ENCODE results near the gene KAZN. TPM values are rescaled to one million over a fixed set of nuclear protein-coding genes. Genes with fewer than 3 reads are reported as not detected.

KAZN gene
- total and polyA plus RNA-seq, 9 donors = 10.1 to 56.4 (median 27.9) TPM

DNA sequence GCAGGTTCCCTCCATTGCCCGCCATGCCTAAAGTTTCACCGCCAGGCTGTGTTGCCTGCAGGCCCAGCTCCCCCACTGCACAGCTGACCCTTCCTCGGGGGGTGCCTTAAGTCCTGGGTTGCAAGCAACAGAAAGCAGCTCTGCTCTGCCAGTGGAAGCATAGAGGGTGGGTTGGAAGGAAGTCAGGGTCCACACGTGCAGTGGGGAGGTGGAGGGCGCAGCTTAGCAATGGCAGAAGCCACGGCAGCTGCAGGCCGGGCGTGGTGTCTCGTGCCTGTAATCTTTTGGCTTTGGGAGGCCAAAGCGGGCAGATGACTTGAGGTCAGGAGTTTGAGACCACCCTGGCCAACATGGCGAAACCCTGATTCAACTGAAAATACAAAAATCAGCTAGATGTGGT, 448.8 kb downstream of the KAZN start:
- no peaks in the 10 kb centered on the region for H3K36me3 ChIP-seq
- whole genome bisulfite sequencing, 3 donors = 90 to 91% (median 90%) methylated on average over 11 of the region's 11 CpGs
- H3K27me3 ChIP-seq = no peaks in the 10 kb centered on the region
- H3K9me3 ChIP-seq = no peaks in the 10 kb centered on the region
- TF ChIP-seq POLR2A (IDR thresholded peaks at IDR 0.05) (no peak), EP300 (IDR thresholded peaks at IDR 0.05) (no peak)
- TF ChIP-seq, protein P1, sequence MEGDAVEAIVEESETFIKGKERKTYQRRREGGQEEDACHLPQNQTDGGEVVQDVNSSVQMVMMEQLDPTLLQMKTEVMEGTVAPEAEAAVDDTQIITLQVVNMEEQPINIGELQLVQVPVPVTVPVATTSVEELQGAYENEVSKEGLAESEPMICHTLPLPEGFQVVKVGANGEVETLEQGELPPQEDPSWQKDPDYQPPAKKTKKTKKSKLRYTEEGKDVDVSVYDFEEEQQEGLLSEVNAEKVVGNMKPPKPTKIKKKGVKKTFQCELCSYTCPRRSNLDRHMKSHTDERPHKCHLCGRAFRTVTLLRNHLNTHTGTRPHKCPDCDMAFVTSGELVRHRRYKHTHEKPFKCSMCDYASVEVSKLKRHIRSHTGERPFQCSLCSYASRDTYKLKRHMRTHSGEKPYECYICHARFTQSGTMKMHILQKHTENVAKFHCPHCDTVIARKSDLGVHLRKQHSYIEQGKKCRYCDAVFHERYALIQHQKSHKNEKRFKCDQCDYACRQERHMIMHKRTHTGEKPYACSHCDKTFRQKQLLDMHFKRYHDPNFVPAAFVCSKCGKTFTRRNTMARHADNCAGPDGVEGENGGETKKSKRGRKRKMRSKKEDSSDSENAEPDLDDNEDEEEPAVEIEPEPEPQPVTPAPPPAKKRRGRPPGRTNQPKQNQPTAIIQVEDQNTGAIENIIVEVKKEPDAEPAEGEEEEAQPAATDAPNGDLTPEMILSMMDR (IDR thresholded peaks at IDR 0.05) = no peak
- H3K4me1 ChIP-seq (ENCODE audit: insufficient read depth) = peaks cover 3% of the 10 kb centered on the region
- no peak overlapping the region for H3K4me3 ChIP-seq
- H3K27ac ChIP-seq = no peak overlapping the region
- DNase-seq = no peak
- intact Hi-C loops (cut with DNase I) = loop anchor here in 3 of 4 donors (5.0 to 10.0 kb wide), 4 partner anchors 50 to 1080 kb away; no protein-coding TSS in a partner anchor

DNA sequence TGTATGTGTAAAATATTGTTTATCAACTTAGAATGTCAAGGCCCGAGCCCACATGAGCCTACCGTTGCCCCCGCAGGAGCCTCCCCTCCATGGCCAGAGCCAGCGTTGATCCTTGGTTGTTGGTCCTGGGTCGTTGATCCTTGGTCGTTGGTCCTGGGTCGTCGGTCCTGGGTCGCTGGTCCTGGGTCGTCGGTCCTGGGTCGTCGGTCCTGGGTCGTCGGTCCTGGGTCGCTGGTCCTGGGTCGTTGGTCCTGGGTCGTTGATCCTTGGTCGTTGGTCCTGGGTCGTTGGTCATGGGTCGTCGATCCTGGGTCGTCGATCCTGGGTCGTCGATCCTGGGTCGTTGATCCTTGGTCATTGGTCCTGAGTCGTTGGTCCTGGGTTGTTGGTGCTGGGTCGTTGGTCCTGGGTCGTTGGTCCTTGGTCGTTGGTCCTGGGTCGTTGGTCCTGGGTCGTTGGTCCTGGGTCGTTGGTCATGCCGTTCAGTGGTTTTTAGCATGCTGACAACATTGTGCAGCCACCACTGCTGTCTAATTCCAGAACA, 450.0 kb downstream of the KAZN start:
- intact Hi-C loops (cut with DNase I) = loop anchor here in 3 of 4 donors (5.0 to 10.0 kb wide), 4 partner anchors 49 to 1081 kb away; no protein-coding TSS in a partner anchor
- no peak overlapping the region for H3K4me3 ChIP-seq
- H3K4me1 ChIP-seq (ENCODE audit: insufficient read depth) = peaks cover 3% of the 10 kb centered on the region
- no peaks in the 10 kb centered on the region for H3K9me3 ChIP-seq
- no peaks in the 10 kb centered on the region for H3K27me3 ChIP-seq
- H3K27ac ChIP-seq = no peak overlapping the region
- H3K36me3 ChIP-seq = no peaks in the 10 kb centered on the region
- DNase-seq = no peak
- no peak for TF ChIP-seq POLR2A (IDR thresholded peaks at IDR 0.05)
- 81 to 85% (median 84%) methylated on average over 35 of the region's 35 CpGs for WGBS, 3 donors

DNA sequence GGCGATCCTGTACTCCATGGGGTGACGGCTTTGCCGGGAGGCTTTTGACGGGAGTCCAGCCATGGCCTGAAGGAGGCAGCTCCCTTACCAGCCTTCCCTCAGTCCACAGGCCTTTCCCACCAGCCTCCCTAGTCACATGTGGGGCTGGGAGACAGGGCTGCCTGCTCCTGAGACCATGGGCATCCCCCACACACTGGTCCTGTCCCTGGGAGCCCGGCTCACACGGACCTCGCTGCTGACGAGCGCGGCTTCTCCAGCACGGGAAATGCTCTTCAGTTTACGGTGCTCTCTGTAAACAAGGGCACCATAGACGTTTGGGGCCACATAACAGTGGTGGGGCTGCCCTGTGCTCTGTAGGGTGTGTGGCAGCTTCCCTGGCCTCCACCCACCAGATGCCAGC, 450.6 kb downstream of the KAZN start:
- 88 to 91% (median 88%) methylated on average over 13 of the region's 13 CpGs for WGBS, 3 donors
- Histone ChIP-seq H3K27ac (no peak overlapping the region), H3K9me3 (no peaks in the 10 kb centered on the region), H3K4me1 (ENCODE audit: insufficient read depth) (no peaks in the 10 kb centered on the region), H3K36me3 (no peaks in the 10 kb centered on the region), H3K27me3 (no peaks in the 10 kb centered on the region), H3K4me3 (no peak overlapping the region)
- intact Hi-C loops (cut with DNase I) = loop anchor here in 3 of 4 donors (5.0 to 10.0 kb wide), 4 partner anchors 48 to 1082 kb away; no protein-coding TSS in a partner anchor
- no peak for DNase-seq
- TF ChIP-seq, protein P1 (IDR thresholded peaks at IDR 0.05) = no peak
- no peak for TF ChIP-seq EP300 (IDR thresholded peaks at IDR 0.05)
- no peak for TF ChIP-seq POLR2A (IDR thresholded peaks at IDR 0.05)

DNA sequence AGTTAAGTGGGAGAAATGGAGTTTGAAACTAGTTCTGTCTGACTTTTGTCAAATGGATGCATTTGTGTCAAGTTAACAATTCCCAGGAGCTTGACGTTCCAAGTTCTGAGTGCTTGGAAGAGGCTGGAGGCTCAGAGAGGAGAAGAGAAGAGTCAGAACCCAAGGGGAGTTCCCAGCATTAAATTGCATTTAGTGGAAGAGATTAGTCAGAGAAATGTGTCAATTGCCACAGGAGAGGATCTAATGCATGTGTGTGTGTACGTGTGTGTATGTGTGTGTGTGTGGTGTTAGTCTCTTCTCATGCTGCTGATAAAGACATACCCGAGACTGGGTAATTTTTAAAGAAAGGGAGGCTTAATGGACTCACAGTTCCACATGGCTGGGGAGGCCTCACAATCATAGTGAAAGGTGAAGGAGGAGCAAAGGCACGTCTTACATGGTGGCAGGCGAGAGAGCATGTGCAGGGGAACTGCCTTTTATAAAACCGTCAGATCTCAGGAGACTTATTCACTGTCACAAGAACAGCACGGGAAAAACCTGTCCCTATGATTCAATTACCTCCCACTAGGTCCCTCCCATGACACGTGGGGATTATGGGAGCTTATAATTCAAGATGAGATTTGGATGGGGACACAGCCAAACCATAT, 453.5 kb downstream of the KAZN start:
- no peaks in the 10 kb centered on the region for H3K27me3 ChIP-seq
- 84 to 87% (median 86%) methylated on average over 8 of the region's 8 CpGs for whole genome bisulfite sequencing, 3 donors
- DNase-seq = no peak
- TF ChIP-seq EP300 (IDR thresholded peaks at IDR 0.05) (no peak), POLR2A (IDR thresholded peaks at IDR 0.05) (no peak)
- TF ChIP-seq, protein P1 (IDR thresholded peaks at IDR 0.05) = no peak
- intact Hi-C loops (cut with DNase I) = no loop called here
- H3K36me3 ChIP-seq = no peaks in the 10 kb centered on the region
- no peak overlapping the region for H3K27ac ChIP-seq
- H3K9me3 ChIP-seq = no peaks in the 10 kb centered on the region
- H3K4me1 ChIP-seq (ENCODE audit: insufficient read depth) = no peaks in the 10 kb centered on the region
- no peak overlapping the region for H3K4me3 ChIP-seq

DNA sequence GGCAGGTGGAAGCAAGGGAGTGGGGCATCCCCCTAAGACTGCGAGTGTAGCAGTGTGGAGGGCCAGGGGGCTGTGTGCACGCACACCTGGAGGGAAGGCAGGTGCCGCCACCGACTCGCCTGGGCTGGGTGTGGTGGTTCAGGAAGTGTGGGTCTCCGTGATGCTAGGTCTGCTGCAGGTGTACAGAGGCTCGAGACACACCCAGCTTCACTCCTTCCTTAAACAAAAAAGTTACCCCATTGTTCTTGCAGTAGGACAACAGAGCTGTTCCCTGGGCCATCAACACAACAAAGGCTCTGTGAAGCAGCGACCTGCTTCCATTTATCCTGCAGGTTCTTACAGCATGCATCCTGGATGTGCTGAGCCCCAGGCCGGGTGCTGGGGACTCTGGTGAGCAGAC, 454.7 kb downstream of the KAZN start:
- H3K4me3 ChIP-seq = no peak overlapping the region
- intact Hi-C loops (cut with DNase I) = no loop called here
- 88 to 93% (median 92%) methylated on average over 9 of the region's 9 CpGs for WGBS, 3 donors
- no peak for DNase-seq
- TF ChIP-seq, protein P1 (IDR thresholded peaks at IDR 0.05) = no peak
- TF ChIP-seq POLR2A (IDR thresholded peaks at IDR 0.05) = no peak
- no peak for TF ChIP-seq EP300 (IDR thresholded peaks at IDR 0.05)
- H3K36me3 ChIP-seq = no peaks in the 10 kb centered on the region
- H3K9me3 ChIP-seq = no peaks in the 10 kb centered on the region
- H3K27me3 ChIP-seq = no peaks in the 10 kb centered on the region
- H3K4me1 ChIP-seq (ENCODE audit: insufficient read depth) = no peaks in the 10 kb centered on the region
- H3K27ac ChIP-seq = no peak overlapping the region
